Testis (tissue), 3 donors: ENCODE measurements around the gene RSU1. TPM values are rescaled to one million over a fixed set of nuclear protein-coding genes. Genes with fewer than 3 reads are reported as not detected.
"Not testable (repeated sequence)": the region's sequence is repeated elsewhere in the genome, so short reads cannot be mapped to it uniquely, and the experiment has no call there.

Experiments
- DNase-seq: peaks from one replicate; pipeline ENCODE4 v3.0.0-alpha.2; 2019
- H3K27ac ChIP-seq, 2 donors: fragments of 200-600 bp; sonication (generic); one replicate each; pipeline ENCODE4 v1.5.1; 2019
- H3K27me3 ChIP-seq: fragments of 200-600 bp; sonication (generic); one replicate; pipeline ENCODE4 v1.5.1; 2019
- H3K36me3 ChIP-seq: fragments of 200-600 bp; sonication (generic); one replicate; pipeline ENCODE4 v1.5.1; 2017; ENCODE audit warnings: low read depth; ENCODE audit errors: missing control alignments
- H3K4me1 ChIP-seq: fragments of 200-600 bp; sonication (generic); one replicate; pipeline ENCODE4 v1.5.1; 2019
- H3K4me3 ChIP-seq, 2 donors: fragments of 200-600 bp; sonication (generic); one replicate each; pipeline ENCODE4 v1.5.1; 2017 to 2019
- H3K9me3 ChIP-seq: fragments of 200-600 bp; sonication (generic); one replicate; pipeline ENCODE4 v1.5.1; 2017
- CTCF ChIP-seq, 3 experiments: fragments of 450-650 bp in 2 of 3; fragments of 200-600 bp in 1 of 3; sonication (generic) in 1 of 3; IDR thresholded peaks; one replicate each; pipeline ENCODE4 v1.5.1; 2016 to 2019; ENCODE audit warnings: antibody characterized with exemption in 3 of 3, mild to moderate bottlenecking in 2 of 3, moderate library complexity in 1 of 3
- POLR2A ChIP-seq: fragments of 450-650 bp; IDR thresholded peaks from one replicate; pipeline ENCODE4 v1.6.1; 2017; ENCODE audit warnings: antibody characterized with exemption, mild to moderate bottlenecking, moderate library complexity
- WGBS, 2 donors: methylation state at CpG; one replicate each; pipeline ENCODE4 v1.1.5; 2018; 5-methylcytosine and 5-hydroxymethylcytosine counted together
- intact Hi-C: fragments of 100-400 bp; cut with DNase I; formaldehyde crosslinking; loops from one replicate; pipeline ENCODE4 v1.15.1; 2023; ENCODE audit warnings: low total_unique reads
- polyA plus RNA-seq: library from polyadenylated mRNA; stranded (reverse); fragments of 350-450 nt; fragmentation: Illumina TruSeq; extraction: RNeasy Lipid Tissue Mini Kit (QIAGEN cat#74804); gene quantifications from one replicate; pipeline ENCODE4 v1.2.3, GENCODE V29; 2014; ENCODE audit warnings: low read depth, low replicate concordance; ENCODE audit not compliant: insufficient read depth
- total RNA-seq, 2 donors: library from RNA; depleted of rRNA; stranded (reverse); fragments of >200 nt; gene quantifications; one replicate each; pipeline ENCODE4 v1.2.3, GENCODE V29; 2016

RSU1 gene
- total and polyA plus RNA-seq, 3 donors from 2014 or later: 26.0 to 38.4 (median 27.3) TPM

GRCh38 chr10:16754765-16755164 is 62.5 kb downstream of the RSU1 start:
- no peak for TF ChIP-seq CTCF (IDR thresholded peaks at IDR 0.05)
- H3K27me3 ChIP-seq: no peaks in the 10 kb centered on the region
- no peaks in the 10 kb centered on the region for H3K36me3 ChIP-seq
- H3K4me1 ChIP-seq: no peaks in the 10 kb centered on the region
- WGBS, 2 donors: 89 to 90% methylated on average over 6 of the region's 6 CpGs
- no peak overlapping the region for H3K27ac ChIP-seq
- no peak for DNase-seq
- intact Hi-C loops: no loop called here
- H3K9me3 ChIP-seq: no peaks in the 10 kb centered on the region
- H3K4me3 ChIP-seq: no peak overlapping the region

DNA sequence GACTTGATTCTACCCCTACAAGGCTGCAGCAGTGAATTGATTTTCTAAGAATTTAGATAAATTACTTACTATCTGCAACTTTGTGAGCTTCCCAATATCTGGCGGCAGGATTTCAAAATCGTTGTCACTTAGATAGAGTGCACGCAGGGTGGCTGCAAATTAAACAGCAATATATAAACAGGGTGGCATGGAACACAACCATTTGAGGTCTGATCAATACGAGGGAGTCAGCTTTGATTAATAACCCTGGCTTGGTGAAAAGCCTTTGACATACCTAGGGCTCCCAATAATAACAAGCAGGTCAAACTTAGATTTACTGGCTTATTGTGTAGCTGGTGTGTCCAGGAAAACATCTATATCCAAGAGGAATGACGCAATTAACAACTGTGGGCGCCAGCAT is 64.4 kb downstream of the RSU1 start:
- H3K27ac ChIP-seq, H3K9me3 ChIP-seq, DNase-seq, intact Hi-C loops, H3K27me3 ChIP-seq, H3K4me3 ChIP-seq, H3K4me1 ChIP-seq, H3K36me3 ChIP-seq: not testable (repeated sequence)
- WGBS, 2 donors: 78 to 82% methylated on average over 6 of the region's 6 CpGs

GRCh38 chr10:16752099-16752498 is 65.1 kb downstream of the RSU1 start:
- no peak for TF ChIP-seq POLR2A
- TF ChIP-seq CTCF (IDR thresholded peaks at IDR 0.05): no peak
- intact Hi-C loops: no loop called here
- H3K4me1 ChIP-seq: no peaks in the 10 kb centered on the region
- H3K27me3 ChIP-seq: no peaks in the 10 kb centered on the region
- whole genome bisulfite sequencing, 2 donors: 78 to 81% methylated on average over 4 of the region's 4 CpGs
- H3K36me3 ChIP-seq: no peaks in the 10 kb centered on the region
- DNase-seq: no peak
- H3K27ac ChIP-seq: no peak overlapping the region
- no peaks in the 10 kb centered on the region for H3K9me3 ChIP-seq
- H3K4me3 ChIP-seq: no peak overlapping the region

- WGBS, 2 donors: 66 to 73% methylated on average over 8 of the region's 8 CpGs
- DNase-seq: peak; percentile 68
- Histone ChIP-seq H3K36me3 (no peaks in the 10 kb centered on the region), H3K4me1 (no peaks in the 10 kb centered on the region), H3K4me3 (peak overlapping the region; percentile 0 to 3), H3K27me3 (no peaks in the 10 kb centered on the region), H3K9me3 (no peaks in the 10 kb centered on the region), H3K27ac (no peak overlapping the region)
- TF ChIP-seq POLR2A (no peak), CTCF (IDR thresholded peaks at IDR 0.05) (no peak)
- intact Hi-C loops: no loop called here
Observed at GRCh38 chr10:16751244-16751643, 66.0 kb downstream of the RSU1 start.

DNA sequence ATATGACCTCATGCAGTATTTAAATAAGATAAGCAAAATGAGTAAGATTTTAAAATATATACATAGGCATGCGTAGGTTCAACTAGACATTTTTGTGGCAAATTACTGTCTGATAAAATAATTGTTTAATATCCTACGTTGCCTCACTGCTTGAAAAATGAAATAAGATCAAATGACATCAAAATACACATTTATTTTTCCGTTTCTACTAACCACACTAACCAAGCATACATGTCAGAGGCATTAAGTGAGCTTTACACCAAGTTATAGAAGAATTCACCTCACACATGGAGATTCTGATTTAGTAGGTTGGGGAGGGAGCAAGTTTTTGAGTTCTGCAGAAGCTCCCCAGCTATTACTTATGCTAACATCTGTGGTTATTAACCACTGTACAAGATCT is 66.8 kb downstream of the RSU1 start:
- Histone ChIP-seq H3K36me3 (no peaks in the 10 kb centered on the region), H3K27me3 (no peaks in the 10 kb centered on the region), H3K4me3 (no peak overlapping the region), H3K4me1 (no peaks in the 10 kb centered on the region), H3K27ac (no peak overlapping the region), H3K9me3 (no peaks in the 10 kb centered on the region)
- intact Hi-C loops: no loop called here
- 78 to 80% methylated on average over 3 of the region's 3 CpGs for WGBS, 2 donors
- TF ChIP-seq POLR2A: no peak
- no peak for TF ChIP-seq CTCF (IDR thresholded peaks at IDR 0.05)
- no peak for DNase-seq
